NCI-H460 (cell line): Measurements from ENCODE around the gene GTPBP6. TPM values are rescaled to one million over a fixed set of nuclear protein-coding genes. Genes with fewer than 3 reads are reported as not detected.
"Not testable (repeated sequence)": the region's sequence is repeated elsewhere in the genome, so short reads cannot be mapped to it uniquely, and the experiment has no call there.

Experiments used
- DNase-seq: peaks from one replicate; pipeline ENCODE4 v3.0.0-alpha.2; 2016; ENCODE audit warnings: low read depth; ENCODE audit errors: extremely low read depth
- total RNA-seq: library from RNA; depleted of rRNA; stranded (reverse); fragments of >200 nt; shearing (Covaris generic); gene quantifications from 2 replicates; pipeline ENCODE4 v1.2.3, GENCODE V29; 2014; rRNA removed

GTPBP6 gene
- total RNA-seq, 1 experiment from 2014 or later = 50.5 TPM

GRCh38 chrX:270848-271367 lies 47.7 kb downstream of the GTPBP6 start:
- no peak for DNase-seq

GRCh38 chrX:267771-268261 lies 50.8 kb downstream of the GTPBP6 start:
- no peak for DNase-seq

- no peak for DNase-seq
Measured at GRCh38 chrX:265502-265901, 53.1 kb downstream of the GTPBP6 start.

- peak; percentile 63 for DNase-seq
Measured at GRCh38 chrX:264634-265455, 53.8 kb downstream of the GTPBP6 start.

- DNase-seq = not testable (repeated sequence)
Measured at GRCh38 chrX:264006-264405, 54.6 kb downstream of the GTPBP6 start.

- DNase-seq = no peak
Measured at GRCh38 chrX:262381-262909, 56.2 kb downstream of the GTPBP6 start.

- DNase-seq = no peak
Measured at GRCh38 chrX:261919-262352, 56.7 kb downstream of the GTPBP6 start.

- DNase-seq = peak; percentile 87
Measured at GRCh38 chrX:261167-261918, 57.3 kb downstream of the GTPBP6 start.

GRCh38 chrX:259692-260355 lies 58.8 kb downstream of the GTPBP6 start:
- DNase-seq = peak; percentile 43

GRCh38 chrX:258291-259040 lies 60.1 kb downstream of the GTPBP6 start:
- DNase-seq = no peak

GRCh38 chrX:257681-258289 lies 60.8 kb downstream of the GTPBP6 start:
- DNase-seq = no peak

GRCh38 chrX:257054-257453 lies 61.5 kb downstream of the GTPBP6 start:
- DNase-seq = not testable (repeated sequence)

- no peak for DNase-seq
Measured at GRCh38 chrX:255923-256331, 62.7 kb downstream of the GTPBP6 start.

Other genes starting within 250 kb of the GTPBP6 start
- 5.5 and 6.5 TPM in 2 replicates for gene PLCXD1, start 37.4 kb downstream of the GTPBP6 start, total RNA-seq
- 38.1 and 45.3 TPM in 2 replicates for gene PPP2R3B, start 68.1 kb upstream of the GTPBP6 start, total RNA-seq